Measurements from ENCODE around the gene MAT2B. TPM values are rescaled to one million over a fixed set of nuclear protein-coding genes. Genes with fewer than 3 reads are reported as not detected.

Gene MAT2B
- total RNA-seq, 1 donor = 74.7 TPM

DNA sequence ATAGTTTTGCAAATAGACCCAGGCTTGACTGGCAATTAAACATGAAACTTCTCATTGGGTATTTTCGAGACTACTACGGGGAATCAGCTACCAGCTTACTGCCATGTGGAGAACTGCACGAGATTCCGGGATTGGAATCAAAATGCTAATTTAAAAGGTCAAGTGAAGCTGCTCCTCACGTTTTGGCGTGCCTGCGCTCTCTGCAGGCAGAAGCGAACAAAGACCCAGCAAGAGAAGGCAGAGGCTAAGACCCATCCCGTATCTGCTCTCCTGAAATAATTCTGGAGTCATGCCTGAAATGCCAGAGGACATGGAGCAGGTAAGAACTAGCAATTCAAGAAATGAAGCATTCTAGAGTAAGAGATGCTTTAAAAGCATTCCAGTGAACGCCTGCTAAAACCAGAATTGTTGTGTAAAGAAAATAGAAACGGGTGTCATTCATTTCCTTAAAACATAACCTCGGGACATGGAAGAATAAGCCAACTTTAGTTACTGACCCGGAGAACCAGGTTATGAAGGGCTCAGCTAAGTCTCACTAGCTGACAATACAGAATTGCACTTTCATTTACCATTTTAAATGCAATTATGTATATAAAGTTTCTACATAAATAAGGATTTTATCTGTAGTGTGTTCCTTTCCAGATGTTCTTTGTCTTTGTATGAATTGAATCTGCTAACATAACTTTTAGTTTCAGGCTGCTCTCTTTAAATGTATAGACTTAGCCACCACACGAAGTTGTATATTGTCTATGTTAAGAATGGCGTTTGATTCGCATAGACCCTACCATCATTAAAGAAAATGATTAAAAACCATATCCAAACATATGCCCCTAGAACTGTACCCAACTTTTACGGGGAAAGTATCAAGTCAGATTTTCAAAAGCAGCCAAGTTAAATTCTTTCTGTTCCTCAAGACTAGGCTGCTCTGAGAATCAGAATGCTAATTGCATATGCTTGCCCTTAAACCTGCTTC lies 2.0 kb upstream of the MAT2B start:
- DNase-seq (ENCODE audit: low read depth) = peak; percentile 87
- TF ChIP-seq, protein P1, sequence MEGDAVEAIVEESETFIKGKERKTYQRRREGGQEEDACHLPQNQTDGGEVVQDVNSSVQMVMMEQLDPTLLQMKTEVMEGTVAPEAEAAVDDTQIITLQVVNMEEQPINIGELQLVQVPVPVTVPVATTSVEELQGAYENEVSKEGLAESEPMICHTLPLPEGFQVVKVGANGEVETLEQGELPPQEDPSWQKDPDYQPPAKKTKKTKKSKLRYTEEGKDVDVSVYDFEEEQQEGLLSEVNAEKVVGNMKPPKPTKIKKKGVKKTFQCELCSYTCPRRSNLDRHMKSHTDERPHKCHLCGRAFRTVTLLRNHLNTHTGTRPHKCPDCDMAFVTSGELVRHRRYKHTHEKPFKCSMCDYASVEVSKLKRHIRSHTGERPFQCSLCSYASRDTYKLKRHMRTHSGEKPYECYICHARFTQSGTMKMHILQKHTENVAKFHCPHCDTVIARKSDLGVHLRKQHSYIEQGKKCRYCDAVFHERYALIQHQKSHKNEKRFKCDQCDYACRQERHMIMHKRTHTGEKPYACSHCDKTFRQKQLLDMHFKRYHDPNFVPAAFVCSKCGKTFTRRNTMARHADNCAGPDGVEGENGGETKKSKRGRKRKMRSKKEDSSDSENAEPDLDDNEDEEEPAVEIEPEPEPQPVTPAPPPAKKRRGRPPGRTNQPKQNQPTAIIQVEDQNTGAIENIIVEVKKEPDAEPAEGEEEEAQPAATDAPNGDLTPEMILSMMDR (IDR thresholded peaks at IDR 0.05; ENCODE audit: insufficient read depth, low read length) = peak; percentile 46
- H3K4me3 ChIP-seq (ENCODE audit: low read depth, low read length) = peak overlapping the region; percentile 72

DNA sequence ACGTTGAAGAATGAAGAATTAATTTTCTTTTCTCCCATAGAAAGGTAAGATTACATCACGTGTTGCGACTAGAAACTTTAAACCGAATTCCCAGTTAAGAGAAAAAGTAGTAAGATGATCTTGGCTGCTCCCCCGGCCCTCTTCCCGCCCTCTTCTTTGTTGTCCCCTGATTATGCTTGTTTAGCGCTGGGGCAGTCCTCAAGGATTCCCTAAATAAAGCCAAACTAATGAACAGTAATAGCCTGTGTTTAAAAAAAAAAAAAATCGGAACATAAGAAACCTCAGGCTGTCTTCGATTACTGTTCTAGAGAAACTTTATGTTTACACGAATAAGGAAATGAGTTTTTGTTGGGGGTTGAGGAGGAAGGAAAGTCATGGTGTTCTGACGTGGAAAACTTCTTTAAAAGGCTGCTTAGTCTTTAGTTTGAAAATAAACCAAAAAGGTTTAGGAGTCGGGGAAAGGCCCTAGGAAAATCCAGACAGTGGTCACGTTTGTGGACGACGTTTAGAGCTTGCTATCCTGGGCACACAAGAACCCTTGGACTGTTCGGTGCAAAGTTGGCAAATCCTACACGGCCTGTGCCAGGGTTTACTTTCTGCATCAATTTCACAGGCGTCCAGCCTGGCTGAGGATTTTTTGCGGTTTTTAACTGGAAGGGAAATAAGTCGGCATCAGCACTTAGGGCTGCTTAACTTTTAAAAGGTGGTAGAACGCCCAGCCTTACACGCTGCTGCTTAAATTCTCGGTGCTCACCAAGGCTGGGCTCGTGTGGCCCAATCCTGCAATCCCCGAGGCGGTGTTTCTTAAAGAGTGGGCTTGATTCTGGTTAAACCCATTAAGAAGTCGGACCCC lies 1.1 kb upstream of the MAT2B start:
- TF ChIP-seq, protein P1 (IDR thresholded peaks at IDR 0.05; ENCODE audit: insufficient read depth, low read length) = no peak
- H3K4me3 ChIP-seq (ENCODE audit: low read depth, low read length) = peak overlapping the region; percentile 72
- peak; percentile 80 for DNase-seq (ENCODE audit: low read depth)

DNA sequence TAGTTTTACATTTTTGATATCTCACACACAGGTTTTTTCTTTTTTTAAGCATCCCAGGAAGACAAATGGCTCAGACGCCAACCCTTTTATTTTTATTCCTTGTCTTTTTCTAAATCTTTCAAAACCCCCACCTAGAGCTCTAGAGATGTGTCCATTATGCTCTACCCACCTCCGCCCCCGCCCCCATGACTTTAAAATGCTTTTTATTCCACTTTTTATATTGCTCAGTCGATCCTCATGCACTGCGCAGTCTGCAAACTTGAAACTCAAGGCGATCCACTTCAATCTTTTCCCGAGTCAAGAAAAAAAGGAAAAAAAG lies 411 bp upstream of the MAT2B start:
- TF ChIP-seq, protein P1 (IDR thresholded peaks at IDR 0.05; ENCODE audit: insufficient read depth, low read length) = no peak
- H3K4me3 ChIP-seq (ENCODE audit: low read depth, low read length) = peak overlapping the region; percentile 72
- DNase-seq (ENCODE audit: low read depth) = no peak

DNA sequence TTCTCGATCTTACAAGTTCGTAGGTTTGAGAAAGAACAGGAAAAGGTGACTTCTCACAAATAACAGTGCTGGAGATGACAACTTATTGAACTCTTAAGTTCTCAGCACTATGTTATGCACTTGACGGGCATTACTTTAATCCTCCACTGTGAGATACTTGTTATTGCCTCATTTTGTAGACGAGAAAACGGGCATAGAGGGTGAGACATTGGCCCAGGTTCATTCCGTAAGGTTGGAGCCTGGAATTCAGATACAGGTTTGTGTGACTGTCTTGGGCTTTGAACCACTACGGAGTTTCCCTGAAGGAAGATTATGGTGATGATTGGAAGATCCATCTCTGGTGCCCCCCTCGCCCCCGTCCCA lies 657 bp downstream of the MAT2B start:
- TF ChIP-seq, protein P1 (IDR thresholded peaks at IDR 0.05; ENCODE audit: insufficient read depth, low read length) = no peak
- no peak for DNase-seq (ENCODE audit: low read depth)
- H3K4me3 ChIP-seq (ENCODE audit: low read depth, low read length) = peak overlapping the region; percentile 72

DNA sequence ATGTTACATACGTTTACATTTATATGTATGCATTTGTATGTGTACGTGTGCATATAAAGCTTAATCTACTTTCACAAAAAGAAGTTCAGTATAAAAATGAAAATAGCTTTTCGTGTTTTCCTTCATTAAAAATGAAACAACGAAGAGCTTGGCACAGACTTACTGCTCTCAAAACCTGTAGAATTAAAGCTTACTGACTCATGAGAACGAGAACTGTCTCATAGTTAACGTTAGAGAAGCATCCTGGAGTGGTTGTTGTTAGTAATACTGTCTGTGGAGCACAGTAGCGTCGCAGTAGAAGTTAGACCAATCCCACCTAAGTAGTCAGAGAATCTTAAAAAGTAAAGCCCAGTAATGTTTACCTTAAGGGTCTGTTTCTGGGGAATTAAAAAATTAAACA lies 1.3 kb downstream of the MAT2B start:
- DNase-seq (ENCODE audit: low read depth) = peak; percentile 56
- TF ChIP-seq, protein P1 (IDR thresholded peaks at IDR 0.05; ENCODE audit: insufficient read depth, low read length) = no peak

DNA sequence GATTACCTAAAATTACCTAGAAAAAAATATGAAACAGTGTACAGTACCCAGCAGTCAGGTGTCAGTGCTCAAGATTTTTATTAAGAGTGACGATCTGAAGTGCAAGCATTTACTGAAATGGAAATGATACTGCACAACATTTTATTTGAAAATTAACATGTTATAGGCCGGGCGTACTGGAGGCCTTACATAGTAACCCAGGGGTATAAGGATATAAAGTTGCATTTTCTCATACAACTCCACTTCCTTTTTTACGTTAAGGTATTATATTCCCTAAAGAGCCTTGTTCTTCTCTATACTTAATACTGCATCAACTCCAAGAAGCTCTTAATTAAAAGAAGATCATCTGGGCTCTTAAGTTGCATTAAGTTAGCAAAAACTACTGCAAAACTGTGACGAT lies 3.3 kb downstream of the MAT2B start:
- no peak for DNase-seq (ENCODE audit: low read depth)
- TF ChIP-seq, protein P1 (IDR thresholded peaks at IDR 0.05; ENCODE audit: insufficient read depth, low read length) = no peak
- peak overlapping the region; percentile 60 for H3K4me3 ChIP-seq (ENCODE audit: low read depth, low read length)

More for the DNA sequence above, 1.3 kb downstream of the MAT2B start:
- peak overlapping the region; percentile 72 for H3K4me3 ChIP-seq (ENCODE audit: low read depth, low read length)

Data from fibroblast of the aortic adventitia (primary cell).